GM12878 (cell line): ENCODE data around the gene CYB5R3. TPM values are rescaled to one million over a fixed set of nuclear protein-coding genes. Genes with fewer than 3 reads are reported as not detected.
A peak's percentile ranks its signal among the peaks of the same experiment; 100 is the strongest.

Source experiments
- ATAC-seq: fragments of 200-7000 bp; cut with Tn5 transposase; 3 replicates; pipeline ENCODE4 v1.9.1; 2020; ENCODE audit warnings: mild to moderate bottlenecking, moderate library complexity
- BruUV-seq: library from RNA; stranded (reverse); fragments of 400-500 nt; replicated peaks from 2 replicates; lab custom pipeline; 2021; lab: Mats Ljungman, UMichigan
- CTCF ChIA-PET: fragments of 300-600 bp; sonication (Branson Sonifier 250); formaldehyde crosslinking; extraction: SDS; loops from one replicate; lab custom pipeline; 2021; ENCODE audit warnings: inconsistent platforms; lab: Yijun Ruan, JAX
- POLR2A ChIA-PET: fragments of 350-600 bp; formaldehyde crosslinking; extraction: SDS; loops from one replicate; lab custom pipeline; 2021; ENCODE audit warnings: inconsistent platforms; lab: Charles Lee
- RAD21 ChIA-PET: fragments of 300-600 bp; sonication (Branson Sonifier 250); formaldehyde crosslinking; loops from one replicate; lab custom pipeline; 2023; ENCODE audit warnings: antibody characterized with exemption; ENCODE audit not compliant: unreplicated experiment; lab: Charles Lee
- SMC1A ChIA-PET: fragments of 300-600 bp; sonication (Branson Sonifier 250); formaldehyde crosslinking; loops from one replicate; lab custom pipeline; 2023; ENCODE audit not compliant: unreplicated experiment, uncharacterized antibody; lab: Charles Lee
- DNase-seq: peaks from one replicate; pipeline ENCODE4 v3.0.0-alpha.2; 2011; ENCODE audit warnings: low read depth, low spot score
- FAIRE-seq: peaks from 3 replicates; lab custom pipeline; 2011; peaks lifted over from hg19 to GRCh38; lab: Jason Lieb, UNC
- H2AFZ ChIP-seq: 2 replicates; pipeline ENCODE4 v1.6.0; 2011; ENCODE audit warnings: low read depth, low read length, control low read depth; ENCODE audit not compliant: control insufficient read depth
- H3K27ac ChIP-seq: 2 replicates; pipeline ENCODE4 v1.5.1; 2011; ENCODE audit warnings: control low read depth; ENCODE audit not compliant: control insufficient read depth, insufficient read depth
- H3K27me3 ChIP-seq, 2 experiments: replicated peaks in 1 of 2; 2 replicates each; pipeline versions ENCODE4 v1.6.0 to v1.6.1; 2011; ENCODE audit warnings: low read length in 1 of 2; ENCODE audit not compliant: control insufficient read depth in 2 of 2, insufficient read depth in 2 of 2
- H3K36me3 ChIP-seq, 2 experiments: 2 replicates each; pipeline ENCODE4 v1.5.1; 2011; ENCODE audit warnings: low read length in 1 of 2; ENCODE audit not compliant: control insufficient read depth in 2 of 2, insufficient read depth in 2 of 2
- H3K4me1 ChIP-seq: 2 replicates; pipeline ENCODE4 v1.6.1; 2011; ENCODE audit warnings: mild to moderate bottlenecking, low read length, moderate library complexity, mixed read lengths; ENCODE audit not compliant: control insufficient read depth, insufficient read depth
- H3K4me2 ChIP-seq: 2 replicates; pipeline ENCODE4 v1.6.0; 2011; ENCODE audit warnings: control low read depth; ENCODE audit not compliant: control insufficient read depth, insufficient read depth
- H3K4me3 ChIP-seq: fragments of 200-600 bp; sonication (generic); 2 replicates; pipeline ENCODE4 v1.5.1; 2016
- H3K79me2 ChIP-seq: 2 replicates; pipeline ENCODE4 v1.6.0; 2011; ENCODE audit warnings: low read length; ENCODE audit not compliant: control insufficient read depth, insufficient read depth
- H3K9ac ChIP-seq: 2 replicates; pipeline ENCODE4 v1.8.0; 2011; ENCODE audit warnings: low read length, control low read depth, mixed read lengths; ENCODE audit not compliant: control insufficient read depth, insufficient read depth
- H3K9me3 ChIP-seq: replicated peaks from 3 replicates; pipeline ENCODE4 v1.5.1; 2011; ENCODE audit warnings: mild to moderate bottlenecking, low read length; ENCODE audit not compliant: control insufficient read depth, insufficient read depth
- H4K20me1 ChIP-seq: 2 replicates; pipeline ENCODE4 v1.6.0; 2011; ENCODE audit not compliant: control insufficient read depth, insufficient read depth
- POLR2A ChIP-seq: IDR thresholded peaks from 2 replicates; pipeline ENCODE4 v1.6.1; 2011; ENCODE audit warnings: low read depth, mild to moderate bottlenecking, low read length
- ZNF687 ChIP-seq: fragments of 450-650 bp; IDR thresholded peaks from 2 replicates; pipeline ENCODE4 v1.6.1; 2017; ENCODE audit warnings: mild to moderate bottlenecking, moderate library complexity
- whole genome bisulfite sequencing: methylation state at CpG from one replicate; pipeline ENCODE4 v1.1.6; 2016; ENCODE audit warnings: low lambda C conversion rate; ENCODE audit not compliant: insufficient replicate concordance, insufficient coverage; ENCODE audit errors: missing lambda C conversion rate; 5-methylcytosine and 5-hydroxymethylcytosine counted together
- in situ Hi-C: fragments of 300-500 bp; cut with MboI; formaldehyde crosslinking; loops from 9 replicates; pipeline ENCODE4 v1.14.3; 2018; ENCODE audit warnings: mixed read lengths
- intact Hi-C: fragments of 100-400 bp; cut with micrococcal nuclease; formaldehyde crosslinking; loops from one replicate; pipeline ENCODE4 v1.14.2; 2022; ENCODE audit not compliant: unreplicated experiment
- polyA plus RNA-seq, 11 experiments: library from polyadenylated mRNA; depleted of rRNA in 4 of 11; unstranded in 6 of 11; stranded (reverse) in 5 of 11; fragments of >200 nt; fragmentation: Nextera tagmentation in 4 of 11; fragmentation: Illumina TruSeq in 1 of 11; extraction: Ambion mirVana in 4 of 11; extraction: Trizol in 1 of 11; gene quantifications; 1 replicate in 1 of 11; 2 replicates in 10 of 11; pipeline versions ENCODE4 v1.2.1 to v1.2.3, GENCODE V29; 2011 to 2016; ENCODE audit warnings: inconsistent platforms in 2 of 11, missing spikeins in 2 of 11, low read depth in 1 of 11
- total RNA-seq, 4 experiments: library from RNA; depleted of rRNA in 3 of 4; stranded (reverse); fragments of >200 nt in 3 of 4; fragmentation: Illumina TruSeq in 1 of 4; extraction: Trizol in 1 of 4; gene quantifications; 2 replicates each; pipeline versions ENCODE4 v1.2.1 to v1.2.3, GENCODE V29; 2013 to 2021

CYB5R3 gene
- total and polyA plus RNA-seq, 10 of the 15 experiments (the other 5 are each of a cell fraction or from before 2014, with no cell fraction given), result 2.0 to 119 (median 67.8) TPM

- H3K4me3 ChIP-seq, result no peak overlapping the region
- in situ Hi-C loops, result no loop called here
- ChIA-PET RAD21 (interaction anchor here (0.6 kb wide), 1 partner anchor 236 kb away, joined by 3 read pairs; no protein-coding TSS in a partner anchor), POLR2A (no interaction called here), SMC1A (no interaction called here), CTCF (interaction anchor here (1.2 kb wide), 1 partner anchor 79 kb away, joined by 3 read pairs; no protein-coding TSS in a partner anchor)
- intact Hi-C loops, result loop anchor here (10.0 kb wide), 1 partner anchor 525 kb away; the partner anchor contains the start of gene NDUFA6
- H3K4me1 ChIP-seq, result peaks cover 14% of the 10 kb centered on the region
- ATAC-seq (no peak), DNase-seq (no peak), FAIRE-seq (no peak)
- H3K9ac ChIP-seq, result no peak overlapping the region
- H2AFZ ChIP-seq, result no peak overlapping the region
- H3K4me2 ChIP-seq, result no peak overlapping the region
- no peaks in the 10 kb centered on the region; the same call in 1 of the 2 replicates for H4K20me1 ChIP-seq
- no peaks in the 10 kb centered on the region; the same call in 1 of the 2 replicates for H3K79me2 ChIP-seq
- no peaks in the 10 kb centered on the region for H3K9me3 ChIP-seq
- WGBS, result 92% methylated on average over 34 of the region's 35 CpGs
- TF ChIP-seq ZNF687 (no peak), POLR2A (0 out of 2 replicates have a peak, but pooled peaks have one; percentile 15)
- TF ChIP-seq, all 136 proteins: peak for 1
- no peak overlapping the region for H3K27ac ChIP-seq
- no peaks in the 10 kb centered on the region for H3K27me3 ChIP-seq
- TSS peak; percentile 37 for BruUV-seq
- peaks cover 0 to 5% of the 10 kb centered on the region in 2 experiments; a peak in 3 of 4 replicates for H3K36me3 ChIP-seq
These were observed 29.7 kb downstream of the CYB5R3 start for GRCh38 chr22:42619261-42620063.
